Measurements from ENCODE around the gene GCA. TPM values are rescaled to one million over a fixed set of nuclear protein-coding genes. Genes with fewer than 3 reads are reported as not detected.
A peak's percentile ranks its signal among the peaks of the same experiment; 100 is the strongest.

The GCA gene
- total RNA-seq, 2 experiments from 2014 or later = 3.9 to 5.0 TPM

- peaks cover 4% of the 10 kb centered on the region for H3K4me1 Mint-ChIP-seq (ENCODE audit: low read depth)
- no peaks in the 10 kb centered on the region for H3K9me3 Mint-ChIP-seq
- H3K27ac Mint-ChIP-seq = no peak overlapping the region
- DNase-seq (no peak), ATAC-seq (ENCODE audit: poor library complexity) (no peak)
- TF ChIP-seq CTCF (IDR thresholded peaks at IDR 0.05) = no peak
- Histone ChIP-seq H3K36me3 (ENCODE audit: insufficient read depth, low read length) (peaks cover 15% of the 10 kb centered on the region), H3K27ac (ENCODE audit: low read depth in 1 of 2, low read length in 2 of 2) (no peak overlapping the region), H3K4me3 (ENCODE audit: low read length) (no peak overlapping the region), H3K27me3 (ENCODE audit: control insufficient read depth in 1 of 2, insufficient read depth in 2 of 2, low read length in 2 of 2) (no peaks in the 10 kb centered on the region), H3K4me1 (ENCODE audit: insufficient read depth, low read length) (no peaks in the 10 kb centered on the region), H3K9me3 (ENCODE audit: control insufficient read depth in 1 of 2, insufficient read depth in 1 of 2, low read length in 2 of 2) (no peaks in the 10 kb centered on the region)
- no peaks in the 10 kb centered on the region for H3K27me3 Mint-ChIP-seq
- CTCF ChIA-PET = interaction anchor here (0.6 to 2.2 kb wide), 7 partner anchors 10 to 711 kb away, joined by 3 to 10 read pairs (median 5); partner anchors contain the start of gene IFIH1
- intact Hi-C loops (cut with DNase I, micrococcal nuclease) = loop anchor here (1.0 to 5.0 kb wide), 4 partner anchors 78 to 713 kb away; partner anchors contain the start of gene GCG (in 1 of the 2)
- H3K4me3 Mint-ChIP-seq = no peak overlapping the region
- POLR2A ChIA-PET = interaction anchor here (0.8 to 1.8 kb wide), 3 partner anchors 20 to 119 kb away, joined by 3 to 7 read pairs (median 3); partner anchors contain the start of gene IFIH1
- peaks cover 12% of the 10 kb centered on the region for H3K36me3 Mint-ChIP-seq (ENCODE audit: low read depth)
These were observed 45.1 kb upstream of the GCA start for GRCh38 chr2:162298669-162299335.

- intact Hi-C loops (cut with DNase I, micrococcal nuclease) = loop anchor here (2.0 to 10.0 kb wide), 3 partner anchors 79 to 305 kb away; partner anchors contain the start of gene GCG (in 1 of the 2)
- no peak for ATAC-seq (ENCODE audit: poor library complexity)
- peaks cover 19% of the 10 kb centered on the region for H3K36me3 Mint-ChIP-seq (ENCODE audit: low read depth)
- no peak for DNase-seq
- Histone ChIP-seq H3K4me3 (ENCODE audit: low read length) (no peak overlapping the region), H3K36me3 (ENCODE audit: insufficient read depth, low read length) (peaks cover 15% of the 10 kb centered on the region), H3K27me3 (ENCODE audit: control insufficient read depth in 1 of 2, insufficient read depth in 2 of 2, low read length in 2 of 2) (no peaks in the 10 kb centered on the region), H3K4me1 (ENCODE audit: insufficient read depth, low read length) (no peaks in the 10 kb centered on the region), H3K27ac (ENCODE audit: low read depth in 1 of 2, low read length in 2 of 2) (no peak overlapping the region), H3K9me3 (ENCODE audit: control insufficient read depth in 1 of 2, insufficient read depth in 1 of 2, low read length in 2 of 2) (no peaks in the 10 kb centered on the region)
- peaks cover 4% of the 10 kb centered on the region for H3K4me1 Mint-ChIP-seq (ENCODE audit: low read depth)
- POLR2A ChIA-PET = no interaction called here
- no peak overlapping the region for H3K27ac Mint-ChIP-seq
- no peaks in the 10 kb centered on the region for H3K9me3 Mint-ChIP-seq
- H3K4me3 Mint-ChIP-seq = no peak overlapping the region
- CTCF ChIA-PET = interaction anchor here (0.8 to 2.3 kb wide), 2 partner anchors 13 to 19 kb away, joined by 3 to 23 read pairs; partner anchors contain the start of gene IFIH1
- no peak for TF ChIP-seq CTCF (IDR thresholded peaks at IDR 0.05)
- no peaks in the 10 kb centered on the region for H3K27me3 Mint-ChIP-seq
These were observed 43.7 kb upstream of the GCA start for GRCh38 chr2:162300266-162300665.

- CTCF ChIA-PET = interaction anchor here (0.6 to 2.3 kb wide), 14 partner anchors 9 to 81 kb away, joined by 3 to 23 read pairs (median 4); partner anchors contain the start of genes GCA and IFIH1
- Mint-ChIP-seq H3K4me1 (ENCODE audit: low read depth) (peaks cover 4% of the 10 kb centered on the region), H3K36me3 (ENCODE audit: low read depth) (peaks cover 24% of the 10 kb centered on the region), H3K9me3 (no peaks in the 10 kb centered on the region), H3K27me3 (no peaks in the 10 kb centered on the region), H3K4me3 (no peak overlapping the region), H3K27ac (no peak overlapping the region)
- no peaks in the 10 kb centered on the region for H3K4me1 ChIP-seq (ENCODE audit: insufficient read depth, low read length)
- POLR2A ChIA-PET = interaction anchor here (2.0 kb wide), 1 partner anchor 17 kb away, joined by 8 read pairs; the partner anchor contains the start of gene IFIH1
- intact Hi-C loops (cut with DNase I, micrococcal nuclease) = loop anchor here (1.0 to 10.0 kb wide), 4 partner anchors 16 to 306 kb away; partner anchors contain the start of gene GCG (in 1 of the 2)
- H3K9me3 ChIP-seq (ENCODE audit: control insufficient read depth in 1 of 2, insufficient read depth in 1 of 2, low read length in 2 of 2) = no peaks in the 10 kb centered on the region
- ATAC-seq (ENCODE audit: poor library complexity) = peak; percentile 87
- no peak overlapping the region for H3K4me3 ChIP-seq (ENCODE audit: low read length)
- H3K27me3 ChIP-seq (ENCODE audit: control insufficient read depth in 1 of 2, insufficient read depth in 2 of 2, low read length in 2 of 2) = no peaks in the 10 kb centered on the region
- peak; percentile 94 for TF ChIP-seq CTCF (IDR thresholded peaks at IDR 0.05)
- H3K27ac ChIP-seq (ENCODE audit: low read depth in 1 of 2, low read length in 2 of 2) = no peak overlapping the region
- peak; percentile 14 to 83 (median 38) for DNase-seq
- H3K36me3 ChIP-seq (ENCODE audit: insufficient read depth, low read length) = peaks cover 20% of the 10 kb centered on the region
These were observed 42.7 kb upstream of the GCA start for GRCh38 chr2:162301151-162301804.

All from CD4-positive, alpha-beta T cell (primary cell).